GM11168 (cell line): ENCODE measurements around the gene SCAMP2.

ENCODE experiments used
- in situ Hi-C: fragments of 300-500 bp; cut with MboI; formaldehyde crosslinking; loops from one replicate; pipeline ENCODE4 v1.12.0; 2022; ENCODE audit warnings: low sequenced_read_pairs; ENCODE audit not compliant: unreplicated experiment

SCAMP2 gene

GRCh38 chr15:74865316-74865715 is 7.8 kb downstream of the SCAMP2 start:
- in situ Hi-C loops: no loop called here

- in situ Hi-C loops: no loop called here
These were observed 8.9 kb downstream of the SCAMP2 start for GRCh38 chr15:74864296-74864695.

GRCh38 chr15:74863239-74864056 is 9.7 kb downstream of the SCAMP2 start:
- in situ Hi-C loops: no loop called here

- in situ Hi-C loops: no loop called here
These were observed 14.8 kb downstream of the SCAMP2 start for GRCh38 chr15:74858369-74858740.

- in situ Hi-C loops: no loop called here
These were observed 15.3 kb downstream of the SCAMP2 start for GRCh38 chr15:74857671-74858368.

- in situ Hi-C loops: no loop called here
These were observed 16.0 kb downstream of the SCAMP2 start for GRCh38 chr15:74857082-74857655.

GRCh38 chr15:74856537-74856936 is 16.6 kb downstream of the SCAMP2 start:
- in situ Hi-C loops: no loop called here

GRCh38 chr15:74855857-74856256 is 17.3 kb downstream of the SCAMP2 start:
- in situ Hi-C loops: no loop called here

- in situ Hi-C loops: no loop called here
These were observed 18.6 kb downstream of the SCAMP2 start for GRCh38 chr15:74854453-74855022.

GRCh38 chr15:74851960-74852359 is 21.2 kb downstream of the SCAMP2 start:
- in situ Hi-C loops: no loop called here

- in situ Hi-C loops: no loop called here
These were observed 22.8 kb downstream of the SCAMP2 start for GRCh38 chr15:74850393-74850792.

GRCh38 chr15:74847432-74847831 is 25.7 kb downstream of the SCAMP2 start:
- in situ Hi-C loops: no loop called here

GRCh38 chr15:74845581-74845980 is 27.6 kb downstream of the SCAMP2 start:
- in situ Hi-C loops: no loop called here

GRCh38 chr15:74845208-74845568 is 28.0 kb downstream of the SCAMP2 start:
- in situ Hi-C loops: no loop called here

GRCh38 chr15:74844319-74845207 is 28.6 kb downstream of the SCAMP2 start:
- in situ Hi-C loops: no loop called here

- in situ Hi-C loops: no loop called here
These were observed 29.3 kb downstream of the SCAMP2 start for GRCh38 chr15:74843891-74844299.

GRCh38 chr15:74843445-74843828 is 29.7 kb downstream of the SCAMP2 start:
- in situ Hi-C loops: no loop called here

- in situ Hi-C loops: no loop called here
These were observed 30.4 kb downstream of the SCAMP2 start, which contains the start of gene ULK3 for GRCh38 chr15:74842581-74843444. ULK3 (minus strand) TSS chr15:74843156; CDS start chr15:74843105, 51 bp downstream.

- in situ Hi-C loops: no loop called here
These were observed 31.2 kb downstream of the SCAMP2 start for GRCh38 chr15:74841891-74842373.
